Thymus (tissue), 11 donors: ENCODE measurements around the gene SIK3. TPM values are rescaled to one million over a fixed set of nuclear protein-coding genes. Genes with fewer than 3 reads are reported as not detected.

ENCODE experiments used
- DNase-seq, 9 donors: peaks; one replicate each; pipeline ENCODE4 v3.0.0-alpha.2; 2013; ENCODE audit warnings: low spot score in 9 of 9, low read depth in 6 of 9, missing footprints in 1 of 9
- H3K27ac ChIP-seq, 2 donors: one replicate each; pipeline ENCODE4 v1.5.1; 2013; ENCODE audit warnings: control low read depth in 1 of 2, low read depth in 1 of 2, low read length in 1 of 2, mild to moderate bottlenecking in 1 of 2, moderate library complexity in 1 of 2
- H3K27me3 ChIP-seq, 2 donors: one replicate each; pipeline ENCODE4 v1.5.1; 2013; ENCODE audit warnings: low read length in 1 of 2; ENCODE audit not compliant: control insufficient read depth in 2 of 2, insufficient read depth in 1 of 2
- H3K36me3 ChIP-seq, 2 donors: one replicate each; pipeline ENCODE4 v1.5.1; 2013; ENCODE audit warnings: low read length in 1 of 2, mild to moderate bottlenecking in 1 of 2, moderate library complexity in 1 of 2; ENCODE audit not compliant: control insufficient read depth in 2 of 2, insufficient read depth in 2 of 2
- H3K4me1 ChIP-seq, 2 donors: one replicate each; pipeline ENCODE4 v1.5.1; 2013; ENCODE audit warnings: low read length in 2 of 2; ENCODE audit not compliant: control insufficient read depth in 2 of 2, insufficient read depth in 2 of 2
- H3K4me3 ChIP-seq, 2 donors: one replicate each; pipeline ENCODE4 v1.5.1; 2013; ENCODE audit warnings: low read length in 2 of 2, control low read depth in 1 of 2, mild to moderate bottlenecking in 1 of 2
- H3K9me3 ChIP-seq, 2 donors: one replicate each; pipeline ENCODE4 v1.5.1; 2013; ENCODE audit warnings: low read length in 1 of 2, mild to moderate bottlenecking in 1 of 2; ENCODE audit not compliant: control insufficient read depth in 2 of 2, insufficient read depth in 1 of 2
- WGBS: extraction: QIAGEN DNeasy Blood & Tissue Kit; methylation state at CpG from one replicate; pipeline ENCODE4 v1.1.7; 2013; 5-methylcytosine and 5-hydroxymethylcytosine counted together
- polyA plus RNA-seq: library from polyadenylated mRNA; stranded (reverse); fragments of 200-250 nt; gene quantifications from one replicate; pipeline ENCODE4 v1.2.3, GENCODE V29; 2013
- total RNA-seq: library from RNA; stranded (reverse); fragments of 120-200 nt; gene quantifications from one replicate; pipeline ENCODE4 v1.2.4, GENCODE V29; 2013
- donor health status: healthy.

The SIK3 gene
- total and polyA plus RNA-seq, 2 donors: 10.3 to 12.2 TPM

DNA sequence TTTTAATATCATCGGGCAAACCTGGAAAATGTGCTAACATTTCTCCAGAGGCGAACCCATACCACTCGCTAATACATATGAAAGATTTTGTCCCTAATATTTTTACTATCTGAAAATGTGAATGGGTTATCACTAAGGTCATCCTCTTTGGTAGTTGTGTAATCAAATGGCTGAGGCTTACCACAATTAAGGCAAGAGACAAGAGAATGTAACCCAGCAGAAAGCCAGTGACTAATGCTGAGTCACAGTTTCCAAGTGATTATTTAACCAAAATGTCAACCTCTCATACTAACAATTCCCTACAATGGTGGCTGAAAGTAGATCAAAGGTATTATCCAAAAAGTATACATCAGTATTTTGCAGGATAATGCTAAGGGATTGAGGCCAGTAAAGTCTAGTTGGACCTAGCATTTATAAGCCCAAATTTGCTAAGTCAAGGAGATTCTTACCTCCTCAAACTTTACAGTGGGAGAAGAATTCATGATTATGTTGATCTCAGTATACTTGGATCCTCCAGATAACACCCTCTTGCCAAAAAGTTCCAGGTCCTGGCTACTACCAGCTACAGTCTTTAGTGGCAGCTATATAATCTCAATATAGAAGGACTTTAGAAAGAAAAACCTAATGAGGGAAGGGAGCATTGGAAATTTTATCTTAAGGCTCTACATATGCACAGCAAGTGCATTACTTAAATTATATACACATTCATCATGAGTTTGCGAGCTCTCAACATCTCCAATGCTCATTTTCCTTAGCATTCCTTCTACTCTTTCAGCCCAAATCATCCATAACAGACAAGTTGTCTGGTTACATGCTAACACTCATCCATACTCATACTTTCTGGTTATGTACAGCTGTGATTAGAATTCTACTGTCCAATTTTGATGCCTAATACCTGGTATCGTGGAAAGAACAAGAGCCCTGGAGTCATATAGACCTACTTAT lies 25.4 kb downstream of the SIK3 start:
- Histone ChIP-seq H3K4me3 (no peak overlapping the region), H3K9me3 (no peaks in the 10 kb centered on the region), H3K4me1 (peaks cover 3 to 5% of the 10 kb centered on the region in 2 donors), H3K36me3 (no peaks in the 10 kb centered on the region), H3K27ac (no peak overlapping the region), H3K27me3 (no peaks in the 10 kb centered on the region)
- DNase-seq: no peak
- WGBS: 78% methylated on average over 5 of the region's 5 CpGs

DNA sequence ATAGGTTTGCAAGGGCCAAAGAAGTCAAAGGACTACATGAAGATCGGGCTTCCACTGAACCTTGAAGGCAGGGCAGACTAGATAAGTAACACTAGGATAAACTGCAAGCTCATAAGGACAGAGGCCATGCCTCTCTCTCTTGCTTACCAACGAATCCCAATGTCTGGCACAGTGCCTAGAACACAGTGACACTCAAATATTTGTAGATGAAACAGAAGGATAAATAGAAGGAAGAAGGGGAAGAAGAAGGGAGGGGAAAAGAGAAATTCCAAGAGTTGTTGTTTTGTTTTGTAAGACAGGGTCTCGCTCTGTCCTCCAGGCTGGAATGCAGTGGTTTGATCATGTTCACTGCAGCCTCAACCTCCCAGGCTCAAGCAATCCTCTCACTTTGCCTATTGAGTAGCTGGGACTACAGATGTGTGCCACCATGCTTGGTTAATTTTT lies 26.9 kb downstream of the SIK3 start:
- DNase-seq: no peak
- Histone ChIP-seq H3K27me3 (no peaks in the 10 kb centered on the region), H3K27ac (no peak overlapping the region), H3K9me3 (no peaks in the 10 kb centered on the region), H3K4me1 (no peaks in the 10 kb centered on the region), H3K4me3 (no peak overlapping the region), H3K36me3 (no peaks in the 10 kb centered on the region)
- WGBS: 83% methylated on average over 3 of the region's 3 CpGs

DNA sequence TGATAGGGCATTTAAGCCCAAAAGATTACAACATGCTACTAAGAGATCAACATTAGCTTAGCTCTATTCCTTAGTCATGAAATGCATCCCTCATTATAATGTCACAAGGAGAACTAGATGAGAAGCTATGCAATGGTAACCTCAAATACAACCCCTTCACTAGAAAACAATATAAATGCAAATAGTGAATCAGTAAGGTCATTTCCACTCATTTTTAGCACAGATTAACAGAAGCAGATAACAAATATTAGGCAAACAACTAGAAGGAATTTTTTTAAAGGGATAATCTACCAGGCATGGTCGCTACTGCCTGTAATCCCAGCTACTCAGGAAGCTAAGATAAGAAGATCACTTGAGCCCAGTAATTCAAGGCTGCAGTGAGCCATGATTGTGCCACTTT lies 28.2 kb downstream of the SIK3 start:
- H3K9me3 ChIP-seq: no peaks in the 10 kb centered on the region
- H3K36me3 ChIP-seq: no peaks in the 10 kb centered on the region
- WGBS: 99% methylated on average over 1 of the region's 1 CpG
- H3K4me3 ChIP-seq: no peak overlapping the region
- DNase-seq: no peak
- no peaks in the 10 kb centered on the region for H3K4me1 ChIP-seq
- H3K27ac ChIP-seq: no peak overlapping the region
- no peaks in the 10 kb centered on the region for H3K27me3 ChIP-seq

DNA sequence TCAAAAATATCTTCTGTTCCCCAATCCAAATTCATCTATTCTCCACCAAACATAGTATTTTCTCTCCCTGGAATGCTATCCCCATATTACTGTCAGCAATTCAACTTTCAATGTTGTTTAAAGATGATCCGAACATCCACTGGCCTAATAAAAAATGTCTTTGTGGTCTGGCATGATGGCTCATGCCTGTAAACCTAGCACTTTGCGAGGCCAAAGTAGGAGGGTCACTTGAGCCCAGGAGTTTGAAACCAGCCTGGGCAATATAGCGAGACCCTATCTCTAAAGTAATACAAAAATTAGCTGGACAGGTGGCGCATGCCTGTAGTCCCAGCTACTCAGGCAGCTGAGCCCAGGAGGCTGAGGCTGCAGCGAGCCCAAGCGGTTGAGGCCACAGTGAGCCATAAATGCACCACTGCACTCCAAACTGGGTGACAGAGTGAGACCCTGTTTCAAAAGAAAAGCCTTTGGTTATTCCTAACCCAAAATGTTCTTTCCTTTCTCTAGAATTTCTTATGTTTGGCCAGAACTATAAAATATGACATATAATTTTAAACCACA lies 29.8 kb downstream of the SIK3 start:
- no peak for DNase-seq
- 97% methylated on average over 6 of the region's 6 CpGs for WGBS

DNA sequence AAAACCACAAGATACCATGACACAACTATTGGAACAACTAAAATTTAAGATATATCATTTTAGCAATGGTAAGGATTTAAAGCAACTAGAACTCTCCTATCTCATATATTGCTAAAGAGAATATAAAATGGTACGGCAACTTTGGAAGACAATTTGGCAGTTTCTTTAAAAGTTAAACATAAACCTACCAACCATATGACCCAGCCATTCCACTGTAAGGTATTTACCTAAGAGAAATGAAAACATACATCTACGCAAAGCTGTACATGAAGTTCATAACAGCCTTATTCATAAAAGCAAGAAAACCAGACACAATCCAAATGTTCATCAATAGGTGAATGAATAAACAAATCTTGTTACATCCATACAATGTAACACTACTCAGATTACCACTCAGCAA lies 31.3 kb downstream of the SIK3 start:
- WGBS: 98% methylated on average over 2 of the region's 2 CpGs
- peaks cover 0 to 4% of the 10 kb centered on the region in 2 donors for H3K4me1 ChIP-seq
- DNase-seq: no peak

More for the DNA sequence above, 29.8 kb downstream of the SIK3 start:
- H3K4me1 ChIP-seq: peaks cover 0 to 2% of the 10 kb centered on the region in 2 donors
- no peaks in the 10 kb centered on the region for H3K36me3 ChIP-seq
- no peaks in the 10 kb centered on the region for H3K27me3 ChIP-seq
- H3K27ac ChIP-seq: no peak overlapping the region
- H3K4me3 ChIP-seq: no peak overlapping the region
- H3K9me3 ChIP-seq: no peaks in the 10 kb centered on the region

GRCh38 chr11:117064275-117064674 lies 34.0 kb downstream of the SIK3 start:
- Histone ChIP-seq H3K36me3 (no peaks in the 10 kb centered on the region), H3K27me3 (no peaks in the 10 kb centered on the region), H3K27ac (no peak overlapping the region), H3K4me1 (peaks cover 0 to 4% of the 10 kb centered on the region in 2 donors), H3K4me3 (no peak overlapping the region), H3K9me3 (no peaks in the 10 kb centered on the region)
- WGBS: 84% methylated on average over 1 of the region's 1 CpG
- DNase-seq: no peak

More for the DNA sequence above, 31.3 kb downstream of the SIK3 start:
- no peaks in the 10 kb centered on the region for H3K27me3 ChIP-seq
- H3K36me3 ChIP-seq: no peaks in the 10 kb centered on the region
- no peak overlapping the region for H3K27ac ChIP-seq
- H3K9me3 ChIP-seq: no peaks in the 10 kb centered on the region
- H3K4me3 ChIP-seq: no peak overlapping the region

GRCh38 chr11:117062498-117062897 lies 35.7 kb downstream of the SIK3 start:
- H3K36me3 ChIP-seq: no peaks in the 10 kb centered on the region
- H3K4me1 ChIP-seq: peaks cover 0 to 4% of the 10 kb centered on the region in 2 donors
- no peak overlapping the region for H3K27ac ChIP-seq
- 96% methylated on average over 2 of the region's 2 CpGs for WGBS
- no peak overlapping the region for H3K4me3 ChIP-seq
- no peaks in the 10 kb centered on the region for H3K27me3 ChIP-seq
- DNase-seq: no peak
- H3K9me3 ChIP-seq: no peaks in the 10 kb centered on the region

DNA sequence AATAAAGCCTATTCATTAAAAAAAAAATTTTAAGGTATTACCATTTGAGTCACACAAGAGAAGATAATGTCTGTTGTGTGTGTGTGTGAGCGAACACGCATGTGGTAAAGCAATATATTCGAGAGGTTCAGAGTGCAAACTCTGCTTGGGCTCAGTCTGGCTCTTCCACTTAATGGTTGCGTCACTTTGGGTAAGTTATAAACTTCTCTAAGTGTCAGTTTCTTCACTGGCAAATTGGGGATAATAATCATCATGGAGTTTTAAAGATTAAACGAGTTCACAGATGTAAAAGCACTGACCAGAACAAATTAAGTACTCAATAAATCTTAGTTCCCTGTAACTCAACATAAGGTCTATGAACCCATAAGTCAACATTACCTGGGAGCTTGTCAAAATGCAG lies 37.0 kb downstream of the SIK3 start:
- DNase-seq: no peak
- Histone ChIP-seq H3K4me1 (peaks cover 0 to 4% of the 10 kb centered on the region in 2 donors), H3K27ac (no peak overlapping the region), H3K27me3 (no peaks in the 10 kb centered on the region), H3K36me3 (no peaks in the 10 kb centered on the region), H3K9me3 (no peaks in the 10 kb centered on the region), H3K4me3 (no peak overlapping the region)
- WGBS: 98% methylated on average over 5 of the region's 5 CpGs

- Histone ChIP-seq H3K9me3 (no peaks in the 10 kb centered on the region), H3K27me3 (no peaks in the 10 kb centered on the region), H3K36me3 (no peaks in the 10 kb centered on the region), H3K27ac (no peak overlapping the region), H3K4me3 (no peak overlapping the region), H3K4me1 (peaks cover 0 to 4% of the 10 kb centered on the region in 2 donors)
- WGBS: 96% methylated on average over 3 of the region's 3 CpGs
- DNase-seq: no peak
Observed at GRCh38 chr11:117059611-117060148, 38.5 kb downstream of the SIK3 start.
